Epidermal melanocyte (primary cell): ENCODE measurements around the gene UBE2H.

ENCODE experiments used
- DNase-seq: peaks from one replicate; pipeline ENCODE4 v3.0.0; 2011; ENCODE audit warnings: low spot score; ENCODE audit not compliant: insufficient read length

The UBE2H gene

GRCh38 chr7:129950191-129950932, 2.4 kb downstream of the UBE2H start:
- DNase-seq, result no peak

- peak; percentile 31 for DNase-seq
Observed at GRCh38 chr7:129949292-129950133, 3.2 kb downstream of the UBE2H start.

GRCh38 chr7:129948877-129949291, 3.9 kb downstream of the UBE2H start:
- peak; percentile 96 for DNase-seq

GRCh38 chr7:129948338-129948737, 4.4 kb downstream of the UBE2H start:
- no peak for DNase-seq

GRCh38 chr7:129947701-129948100, 5.1 kb downstream of the UBE2H start:
- DNase-seq, result no peak

GRCh38 chr7:129947049-129947448, 5.7 kb downstream of the UBE2H start:
- no peak for DNase-seq

- no peak for DNase-seq
Observed at GRCh38 chr7:129946282-129946681, 6.5 kb downstream of the UBE2H start.

- DNase-seq, result no peak
Observed at GRCh38 chr7:129943352-129943751, 9.4 kb downstream of the UBE2H start.

- DNase-seq, result no peak
Observed at GRCh38 chr7:129940329-129940728, 12.4 kb downstream of the UBE2H start.

- no peak for DNase-seq
Observed at GRCh38 chr7:129939881-129940280, 12.9 kb downstream of the UBE2H start.

GRCh38 chr7:129933627-129934026, 19.1 kb downstream of the UBE2H start:
- DNase-seq, result no peak

GRCh38 chr7:129926618-129927017, 26.1 kb downstream of the UBE2H start:
- no peak for DNase-seq

GRCh38 chr7:129925416-129926002, 27.3 kb downstream of the UBE2H start:
- no peak for DNase-seq

GRCh38 chr7:129924602-129925001, 28.2 kb downstream of the UBE2H start:
- DNase-seq, result no peak

GRCh38 chr7:129923709-129924108, 29.1 kb downstream of the UBE2H start:
- no peak for DNase-seq

GRCh38 chr7:129919492-129919891, 33.3 kb downstream of the UBE2H start:
- no peak for DNase-seq

GRCh38 chr7:129918922-129919321, 33.8 kb downstream of the UBE2H start:
- no peak for DNase-seq

GRCh38 chr7:129917934-129918333, 34.8 kb downstream of the UBE2H start:
- no peak for DNase-seq

- DNase-seq, result peak; percentile 33
Observed at GRCh38 chr7:129914536-129915272, 38.1 kb downstream of the UBE2H start.

GRCh38 chr7:129913428-129913827, 39.3 kb downstream of the UBE2H start:
- no peak for DNase-seq

- DNase-seq, result no peak
Observed at GRCh38 chr7:129911790-129912189, 41.0 kb downstream of the UBE2H start.

GRCh38 chr7:129909669-129910068, 43.1 kb downstream of the UBE2H start:
- no peak for DNase-seq
